GM12878 (cell line): ENCODE results near the gene SLC22A23. TPM values are rescaled to one million over a fixed set of nuclear protein-coding genes. Genes with fewer than 3 reads are reported as not detected.

Experiments
- ATAC-seq: fragments of 200-7000 bp; cut with Tn5 transposase; 3 replicates; pipeline ENCODE4 v1.9.1; 2020; ENCODE audit warnings: mild to moderate bottlenecking, moderate library complexity
- BruUV-seq: library from RNA; stranded (reverse); fragments of 400-500 nt; replicated peaks from 2 replicates; lab custom pipeline; 2021; lab: Mats Ljungman, UMichigan
- CTCF ChIA-PET: fragments of 300-600 bp; sonication (Branson Sonifier 250); formaldehyde crosslinking; extraction: SDS; loops from one replicate; lab custom pipeline; 2021; ENCODE audit warnings: inconsistent platforms; lab: Yijun Ruan, JAX
- POLR2A ChIA-PET: fragments of 350-600 bp; formaldehyde crosslinking; extraction: SDS; loops from one replicate; lab custom pipeline; 2021; ENCODE audit warnings: inconsistent platforms; lab: Charles Lee
- RAD21 ChIA-PET: fragments of 300-600 bp; sonication (Branson Sonifier 250); formaldehyde crosslinking; loops from one replicate; lab custom pipeline; 2023; ENCODE audit warnings: antibody characterized with exemption; ENCODE audit not compliant: unreplicated experiment; lab: Charles Lee
- SMC1A ChIA-PET: fragments of 300-600 bp; sonication (Branson Sonifier 250); formaldehyde crosslinking; loops from one replicate; lab custom pipeline; 2023; ENCODE audit not compliant: unreplicated experiment, uncharacterized antibody; lab: Charles Lee
- DNase-seq: peaks from one replicate; pipeline ENCODE4 v3.0.0-alpha.2; 2011; ENCODE audit warnings: low read depth, low spot score
- FAIRE-seq: peaks from 3 replicates; lab custom pipeline; 2011; peaks lifted over from hg19 to GRCh38; lab: Jason Lieb, UNC
- H2AFZ ChIP-seq: 2 replicates; pipeline ENCODE4 v1.6.0; 2011; ENCODE audit warnings: low read depth, low read length, control low read depth; ENCODE audit not compliant: control insufficient read depth
- H3K27ac ChIP-seq: 2 replicates; pipeline ENCODE4 v1.5.1; 2011; ENCODE audit warnings: control low read depth; ENCODE audit not compliant: control insufficient read depth, insufficient read depth
- H3K27me3 ChIP-seq, 2 experiments: replicated peaks in 1 of 2; 2 replicates each; pipeline versions ENCODE4 v1.6.0 to v1.6.1; 2011; ENCODE audit warnings: low read length in 1 of 2; ENCODE audit not compliant: control insufficient read depth in 2 of 2, insufficient read depth in 2 of 2
- H3K36me3 ChIP-seq, 2 experiments: 2 replicates each; pipeline ENCODE4 v1.5.1; 2011; ENCODE audit warnings: low read length in 1 of 2; ENCODE audit not compliant: control insufficient read depth in 2 of 2, insufficient read depth in 2 of 2
- H3K4me1 ChIP-seq: 2 replicates; pipeline ENCODE4 v1.6.1; 2011; ENCODE audit warnings: mild to moderate bottlenecking, low read length, moderate library complexity, mixed read lengths; ENCODE audit not compliant: control insufficient read depth, insufficient read depth
- H3K4me2 ChIP-seq: 2 replicates; pipeline ENCODE4 v1.6.0; 2011; ENCODE audit warnings: control low read depth; ENCODE audit not compliant: control insufficient read depth, insufficient read depth
- H3K4me3 ChIP-seq: fragments of 200-600 bp; sonication (generic); 2 replicates; pipeline ENCODE4 v1.5.1; 2016
- H3K79me2 ChIP-seq: 2 replicates; pipeline ENCODE4 v1.6.0; 2011; ENCODE audit warnings: low read length; ENCODE audit not compliant: control insufficient read depth, insufficient read depth
- H3K9ac ChIP-seq: 2 replicates; pipeline ENCODE4 v1.8.0; 2011; ENCODE audit warnings: low read length, control low read depth, mixed read lengths; ENCODE audit not compliant: control insufficient read depth, insufficient read depth
- H3K9me3 ChIP-seq: replicated peaks from 3 replicates; pipeline ENCODE4 v1.5.1; 2011; ENCODE audit warnings: mild to moderate bottlenecking, low read length; ENCODE audit not compliant: control insufficient read depth, insufficient read depth
- H4K20me1 ChIP-seq: 2 replicates; pipeline ENCODE4 v1.6.0; 2011; ENCODE audit not compliant: control insufficient read depth, insufficient read depth
- CEBPB ChIP-seq, 2 experiments: fragments of 150-350 bp in 1 of 2; IDR thresholded peaks; 2 replicates each; pipeline ENCODE4 v1.6.1; 2012 to 2014; ENCODE audit warnings: low read depth in 2 of 2, low read length in 2 of 2, borderline replicate concordance in 1 of 2, inconsistent platforms in 1 of 2
- GATAD2B ChIP-seq: fragments of 450-650 bp; conservative IDR thresholded peaks from 2 replicates; pipeline ENCODE4 v1.6.1; 2017; ENCODE audit warnings: low read depth, mild to moderate bottlenecking, moderate library complexity
- HDGF ChIP-seq: fragments of 450-650 bp; IDR thresholded peaks from 2 replicates; pipeline ENCODE4 v1.6.1; 2016; ENCODE audit warnings: antibody characterized with exemption
- IRF4 ChIP-seq: IDR thresholded peaks from 2 replicates; pipeline ENCODE4 v1.6.1; 2011; ENCODE audit warnings: low read depth, low read length
- USF1 ChIP-seq: IDR thresholded peaks from 2 replicates; pipeline ENCODE4 v1.6.1; 2011; ENCODE audit warnings: borderline replicate concordance, low read depth, mild to moderate bottlenecking, moderate library complexity, mixed read lengths, low read length; ENCODE audit not compliant: insufficient read depth; ENCODE audit errors: extremely low read length
- ZNF217 ChIP-seq: fragments of 450-650 bp; IDR thresholded peaks from 2 replicates; pipeline ENCODE4 v1.6.1; 2017; ENCODE audit warnings: antibody characterized with exemption, mild to moderate bottlenecking
- WGBS: methylation state at CpG from one replicate; pipeline ENCODE4 v1.1.6; 2016; ENCODE audit warnings: low lambda C conversion rate; ENCODE audit not compliant: insufficient replicate concordance, insufficient coverage; ENCODE audit errors: missing lambda C conversion rate; 5-methylcytosine and 5-hydroxymethylcytosine counted together
- in situ Hi-C: fragments of 300-500 bp; cut with MboI; formaldehyde crosslinking; loops from 9 replicates; pipeline ENCODE4 v1.14.3; 2018; ENCODE audit warnings: mixed read lengths
- intact Hi-C: fragments of 100-400 bp; cut with micrococcal nuclease; formaldehyde crosslinking; loops from one replicate; pipeline ENCODE4 v1.14.2; 2022; ENCODE audit not compliant: unreplicated experiment
- polyA plus RNA-seq, 11 experiments: library from polyadenylated mRNA; depleted of rRNA in 4 of 11; unstranded in 6 of 11; stranded (reverse) in 5 of 11; fragments of >200 nt; fragmentation: Nextera tagmentation in 4 of 11; fragmentation: Illumina TruSeq in 1 of 11; extraction: Ambion mirVana in 4 of 11; extraction: Trizol in 1 of 11; gene quantifications; 1 replicate in 1 of 11; 2 replicates in 10 of 11; pipeline versions ENCODE4 v1.2.1 to v1.2.3, GENCODE V29; 2011 to 2016; ENCODE audit warnings: inconsistent platforms in 2 of 11, missing spikeins in 2 of 11, low read depth in 1 of 11
- total RNA-seq, 4 experiments: library from RNA; depleted of rRNA in 3 of 4; stranded (reverse); fragments of >200 nt in 3 of 4; fragmentation: Illumina TruSeq in 1 of 4; extraction: Trizol in 1 of 4; gene quantifications; 2 replicates each; pipeline versions ENCODE4 v1.2.1 to v1.2.3, GENCODE V29; 2013 to 2021
- TF ChIP-seq, protein P1 (sequence below): fragments of 450-650 bp; IDR thresholded peaks from 2 replicates; pipeline ENCODE4 v1.6.1; 2016; ENCODE audit warnings: mild to moderate bottlenecking, moderate library complexity, borderline replicate concordance

Gene SLC22A23
- total and polyA plus RNA-seq, 10 of the 15 experiments (the other 5 are each of a cell fraction or from before 2014, with no cell fraction given): 0.20 to 2.4 (median 0.74) TPM

GRCh38 chr6:3432416-3432815, 24.4 kb downstream of the SLC22A23 start:
- intact Hi-C loops (no loop called here), in situ Hi-C loops (no loop called here)
- DNase-seq (no peak), ATAC-seq (no peak)
- H3K79me2 ChIP-seq: no peaks in the 10 kb centered on the region
- CTCF ChIA-PET: interaction anchor here (1.0 to 3.7 kb wide), 8 partner anchors 10 to 299 kb away, joined by 3 to 19 read pairs (median 6); no protein-coding TSS in a partner anchor
- SMC1A ChIA-PET: interaction anchor here (0.8 to 4.6 kb wide), 9 partner anchors 10 to 300 kb away, joined by 3 to 34 read pairs (median 4); no protein-coding TSS in a partner anchor
- POLR2A ChIA-PET: interaction anchor here (3.6 kb wide), 1 partner anchor 10 kb away, joined by 16 read pairs; no protein-coding TSS in a partner anchor
- RAD21 ChIA-PET: interaction anchor here (1.0 to 3.7 kb wide), 5 partner anchors 10 to 50 kb away, joined by 3 to 18 read pairs (median 4); no protein-coding TSS in a partner anchor
- no peaks in the 10 kb centered on the region for H3K27me3 ChIP-seq
- no peaks in the 10 kb centered on the region for H3K9me3 ChIP-seq
- H3K9ac ChIP-seq: no peak overlapping the region
- H3K36me3 ChIP-seq: no peaks in the 10 kb centered on the region
- TF ChIP-seq HDGF (no peak), USF1 (no peak), GATAD2B (no peak), CEBPB (IDR thresholded peaks at IDR 0.05; ENCODE audit: borderline replicate concordance in 1 of 2, low read depth in 2 of 2, low read length in 2 of 2) (no peak), IRF4 (no peak), ZNF217 (no peak)
- TF ChIP-seq, protein P1, sequence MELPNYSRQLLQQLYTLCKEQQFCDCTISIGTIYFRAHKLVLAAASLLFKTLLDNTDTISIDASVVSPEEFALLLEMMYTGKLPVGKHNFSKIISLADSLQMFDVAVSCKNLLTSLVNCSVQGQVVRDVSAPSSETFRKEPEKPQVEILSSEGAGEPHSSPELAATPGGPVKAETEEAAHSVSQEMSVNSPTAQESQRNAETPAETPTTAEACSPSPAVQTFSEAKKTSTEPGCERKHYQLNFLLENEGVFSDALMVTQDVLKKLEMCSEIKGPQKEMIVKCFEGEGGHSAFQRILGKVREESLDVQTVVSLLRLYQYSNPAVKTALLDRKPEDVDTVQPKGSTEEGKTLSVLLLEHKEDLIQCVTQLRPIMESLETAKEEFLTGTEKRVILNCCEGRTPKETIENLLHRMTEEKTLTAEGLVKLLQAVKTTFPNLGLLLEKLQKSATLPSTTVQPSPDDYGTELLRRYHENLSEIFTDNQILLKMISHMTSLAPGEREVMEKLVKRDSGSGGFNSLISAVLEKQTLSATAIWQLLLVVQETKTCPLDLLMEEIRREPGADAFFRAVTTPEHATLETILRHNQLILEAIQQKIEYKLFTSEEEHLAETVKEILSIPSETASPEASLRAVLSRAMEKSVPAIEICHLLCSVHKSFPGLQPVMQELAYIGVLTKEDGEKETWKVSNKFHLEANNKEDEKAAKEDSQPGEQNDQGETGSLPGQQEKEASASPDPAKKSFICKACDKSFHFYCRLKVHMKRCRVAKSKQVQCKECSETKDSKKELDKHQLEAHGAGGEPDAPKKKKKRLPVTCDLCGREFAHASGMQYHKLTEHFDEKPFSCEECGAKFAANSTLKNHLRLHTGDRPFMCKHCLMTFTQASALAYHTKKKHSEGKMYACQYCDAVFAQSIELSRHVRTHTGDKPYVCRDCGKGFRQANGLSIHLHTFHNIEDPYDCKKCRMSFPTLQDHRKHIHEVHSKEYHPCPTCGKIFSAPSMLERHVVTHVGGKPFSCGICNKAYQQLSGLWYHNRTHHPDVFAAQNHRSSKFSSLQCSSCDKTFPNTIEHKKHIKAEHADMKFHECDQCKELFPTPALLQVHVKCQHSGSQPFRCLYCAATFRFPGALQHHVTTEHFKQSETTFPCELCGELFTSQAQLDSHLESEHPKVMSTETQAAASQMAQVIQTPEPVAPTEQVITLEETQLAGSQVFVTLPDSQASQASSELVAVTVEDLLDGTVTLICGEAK: no peak
- TF ChIP-seq, all 136 proteins: peak for 0
- no peak for FAIRE-seq
- Histone ChIP-seq H3K27ac (no peak overlapping the region), H3K4me2 (no peak overlapping the region), H4K20me1 (no peaks in the 10 kb centered on the region), H2AFZ (no peak overlapping the region), H3K4me1 (peaks cover 8% of the 10 kb centered on the region), H3K4me3 (no peak overlapping the region)
- WGBS: 65% methylated on average over 7 of the region's 7 CpGs
- no TSS peak for BruUV-seq
